HCT116 (cell line): ENCODE measurements around the gene FOXM1. TPM values are rescaled to one million over a fixed set of nuclear protein-coding genes. Genes with fewer than 3 reads are reported as not detected.

Experiments
- ATAC-seq: fragments of 200-7000 bp; cut with Tn5 transposase; 2 replicates; pipeline ENCODE4 v1.9.1; 2020; ENCODE audit warnings: mild to moderate bottlenecking, moderate library complexity
- BruUV-seq: library from RNA; stranded (reverse); fragments of 400-500 nt; replicated peaks from 2 replicates; lab custom pipeline; 2021; lab: Mats Ljungman, UMichigan
- CTCF ChIA-PET: fragments of 300-600 bp; sonication (Branson Sonifier 250); formaldehyde crosslinking; loops from one replicate; lab custom pipeline; 2021; ENCODE audit warnings: antibody characterized with exemption; lab: Charles Lee
- POLR2A ChIA-PET: fragments of 300-600, 350-600 bp; sonication (Branson Sonifier 250); formaldehyde crosslinking; loops from one replicate; lab custom pipeline; 2021; ENCODE audit warnings: antibody characterized with exemption; lab: Charles Lee
- RAD21 ChIA-PET, 2 experiments: fragments of 300-600 bp; sonication (Branson Sonifier 250); formaldehyde crosslinking; loops; one replicate each; lab custom pipeline; 2023; ENCODE audit warnings: low total read pairs in 2 of 2; ENCODE audit not compliant: uncharacterized antibody in 2 of 2, unreplicated experiment in 2 of 2, low non-redundant PET in 1 of 2; lab: Charles Lee
- DNase-seq: peaks from one replicate; pipeline ENCODE4 v3.0.0-alpha.2; 2010; ENCODE audit warnings: low read depth, low spot score
- H2AFZ ChIP-seq: fragments of 200-600 bp; shearing (Covaris generic), sonication (generic); 2 replicates; pipeline ENCODE4 v1.6.1; 2017; ENCODE audit warnings: low read depth, mixed run types, mixed read lengths, antibody characterized with exemption, low read length; ENCODE audit not compliant: poor library complexity, severe bottlenecking
- H3K27ac ChIP-seq: 2 replicates; pipeline ENCODE4 v1.5.1; 2012; ENCODE audit warnings: low read depth, low read length
- H3K27me3 ChIP-seq: fragments of 200-600 bp; sonication (generic); 2 replicates; pipeline ENCODE4 v1.6.1; 2016; ENCODE audit warnings: mixed run types, low read length, mixed read lengths; ENCODE audit not compliant: insufficient read depth
- H3K36me3 ChIP-seq, 2 experiments: fragments of 200-500 bp in 1 of 2; fragments of 200-600 bp in 1 of 2; sonication (Bioruptor generic) in 1 of 2; sonication (generic) in 1 of 2; 2 replicates each; pipeline versions ENCODE4 v1.5.1 to v1.6.1; 2014 to 2016; ENCODE audit warnings: low read length in 2 of 2, inconsistent platforms in 1 of 2, mixed read lengths in 1 of 2, mixed run types in 1 of 2; ENCODE audit not compliant: insufficient read depth in 2 of 2, control insufficient read depth in 1 of 2
- H3K4me1 ChIP-seq, 2 experiments: fragments of 200-600 bp in 1 of 2; sonication (generic) in 1 of 2; 2 replicates each; pipeline versions ENCODE4 v1.5.1 to v1.6.1; 2012 to 2017; ENCODE audit warnings: low read length in 2 of 2, inconsistent platforms in 1 of 2, mild to moderate bottlenecking in 1 of 2, mixed read lengths in 1 of 2, mixed run types in 1 of 2, moderate library complexity in 1 of 2; ENCODE audit not compliant: insufficient read depth in 2 of 2, control insufficient read depth in 1 of 2
- H3K4me2 ChIP-seq: fragments of 200-600 bp; sonication (generic); 2 replicates; pipeline ENCODE4 v1.6.1; 2017; ENCODE audit warnings: mixed run types, low read length, mixed read lengths
- H3K4me3 ChIP-seq, 2 experiments: fragments of 200-600 bp in 1 of 2; sonication (generic) in 1 of 2; replicated peaks in 1 of 2; 2 replicates each; pipeline ENCODE4 v1.5.1; 2011 to 2016; ENCODE audit warnings: low read length in 2 of 2, control low read depth in 1 of 2, low read depth in 1 of 2, mild to moderate bottlenecking in 1 of 2, mixed read lengths in 1 of 2, mixed run types in 1 of 2
- H3K79me2 ChIP-seq: fragments of 200-600 bp; sonication (generic); 2 replicates; pipeline ENCODE4 v1.6.1; 2017; ENCODE audit warnings: mild to moderate bottlenecking, mixed run types, low read length, moderate library complexity, mixed read lengths; ENCODE audit not compliant: insufficient read depth
- H3K9ac ChIP-seq: fragments of 200-600 bp; sonication (generic); 2 replicates; pipeline ENCODE4 v1.6.1; 2016; ENCODE audit warnings: low read length, mixed read lengths
- H3K9me2 ChIP-seq: fragments of 200-600 bp; sonication (generic), shearing (Covaris generic); 2 replicates; pipeline ENCODE4 v1.6.1; 2017; ENCODE audit warnings: mixed run types, mild to moderate bottlenecking, moderate library complexity; ENCODE audit not compliant: insufficient read depth
- H3K9me3 ChIP-seq, 2 experiments: fragments of 200-500 bp in 1 of 2; fragments of 200-600 bp in 1 of 2; sonication (Bioruptor generic) in 1 of 2; sonication (generic) in 1 of 2; 2 replicates each; pipeline ENCODE4 v1.6.1; 2014 to 2017; ENCODE audit warnings: low read length in 2 of 2, mixed read lengths in 2 of 2, inconsistent platforms in 1 of 2, low read depth in 1 of 2, mild to moderate bottlenecking in 1 of 2, mixed run types in 1 of 2, moderate library complexity in 1 of 2; ENCODE audit not compliant: control insufficient read depth in 1 of 2, insufficient read depth in 1 of 2
- H4K20me1 ChIP-seq: fragments of 200-600 bp; sonication (generic), shearing (Covaris generic); 2 replicates; pipeline ENCODE4 v1.6.1; 2017; ENCODE audit warnings: mixed run types, mild to moderate bottlenecking, moderate library complexity; ENCODE audit not compliant: insufficient read depth
- CBX3 ChIP-seq: IDR thresholded peaks from 2 replicates; pipeline ENCODE4 v1.6.1; 2012; ENCODE audit warnings: low read depth
- CEBPB ChIP-seq: IDR thresholded peaks from 2 replicates; pipeline ENCODE4 v1.6.1; 2012; ENCODE audit warnings: low read depth
- EGR1 ChIP-seq: IDR thresholded peaks from 2 replicates; pipeline ENCODE4 v1.6.1; 2012; ENCODE audit warnings: low read depth
- ELF1 ChIP-seq: IDR thresholded peaks from 2 replicates; pipeline ENCODE4 v1.6.1; 2012; ENCODE audit warnings: low read depth, borderline replicate concordance
- EZH2phosphoT487 ChIP-seq: fragments of 200-600 bp; IDR thresholded peaks from 2 replicates; pipeline ENCODE4 v1.6.1; 2018; ENCODE audit warnings: antibody characterized with exemption, borderline replicate concordance
- FOSL1 ChIP-seq: IDR thresholded peaks from 2 replicates; pipeline ENCODE4 v1.6.1; 2012; ENCODE audit warnings: low read depth
- JUND ChIP-seq: IDR thresholded peaks from 2 replicates; pipeline ENCODE4 v1.6.1; 2012
- SP1 ChIP-seq: IDR thresholded peaks from 2 replicates; pipeline ENCODE4 v1.6.1; 2012; ENCODE audit warnings: low read depth
- ZNF274 ChIP-seq: fragments of 200-500 bp; sonication (Bioruptor generic); IDR thresholded peaks from 2 replicates; pipeline ENCODE4 v1.6.1; 2014; ENCODE audit warnings: mild to moderate bottlenecking, low read depth, low read length, inconsistent platforms
- intact Hi-C: fragments of 100-400 bp; cut with micrococcal nuclease; formaldehyde crosslinking; loops from 2 replicates; pipeline ENCODE4 v1.10.0; 2022
- total RNA-seq: library from RNA; stranded (reverse); gene quantifications from one replicate; pipeline ENCODE4 v1.2.1, GENCODE V29; 2021; ENCODE audit not compliant: unreplicated experiment
- TF ChIP-seq, protein P1 (sequence below): IDR thresholded peaks from 2 replicates; pipeline ENCODE4 v1.6.1; 2012
- TF ChIP-seq, protein P2 (sequence below): IDR thresholded peaks from 2 replicates; pipeline ENCODE4 v1.6.1; 2011; ENCODE audit warnings: mild to moderate bottlenecking, low read length, moderate library complexity; ENCODE audit not compliant: insufficient replicate concordance; ENCODE audit errors: extremely low read depth
- TF ChIP-seq, protein P3 (sequence below), 3 experiments: fragments of 200-600 bp in 1 of 3; sonication (generic) in 1 of 3; IDR thresholded peaks in 2 of 3; conservative IDR thresholded peaks in 1 of 3; 2 replicates each; pipeline ENCODE4 v1.5.1; 2012 to 2017; ENCODE audit warnings: low read depth in 2 of 3, low read length in 2 of 3, antibody characterized with exemption in 1 of 3, borderline replicate concordance in 1 of 3, control low read depth in 1 of 3, mild to moderate bottlenecking in 1 of 3, mixed read lengths in 1 of 3, mixed run types in 1 of 3, moderate library complexity in 1 of 3; ENCODE audit not compliant: insufficient read depth in 1 of 3

FOXM1 gene
- total RNA-seq, 1 experiment from 2014 or later: 85.1 TPM

DNA sequence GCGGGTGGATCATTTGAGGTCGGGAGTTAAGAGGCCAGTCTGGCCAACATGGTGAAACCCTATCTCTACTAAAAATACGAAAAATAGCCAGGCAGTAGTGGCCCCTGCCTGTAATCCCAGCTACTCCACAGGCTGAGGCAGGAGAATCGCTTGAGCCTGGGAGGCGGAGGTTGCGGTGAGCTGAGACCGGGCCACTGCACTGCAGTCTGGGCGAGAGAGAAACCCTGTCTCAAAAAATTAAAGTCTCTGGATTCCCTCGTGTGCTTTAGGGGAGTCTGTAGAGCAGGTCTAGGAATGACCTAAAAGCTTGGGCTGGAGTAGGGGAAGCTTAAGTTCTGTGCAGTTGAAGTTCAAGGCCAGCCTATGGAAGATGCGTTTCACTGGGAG lies 13.0 kb upstream of the FOXM1 start:
- Histone ChIP-seq H2AFZ (no peak overlapping the region), H3K36me3 (peaks cover 10 to 11% of the 10 kb centered on the region in 2 experiments; a peak in 2 of 4 replicates), H3K4me1 (peaks cover 20 to 30% of the 10 kb centered on the region in 2 experiments), H3K4me3 (peak overlapping the region; percentile 90 to 95), H3K4me2 (peak overlapping the region; percentile 95), H3K9ac (peak overlapping the region; percentile 89), H3K9me2 (no peaks in the 10 kb centered on the region), H3K79me2 (peaks cover 28% of the 10 kb centered on the region), H3K9me3 (no peaks in the 10 kb centered on the region), H4K20me1 (no peaks in the 10 kb centered on the region), H3K27me3 (no peaks in the 10 kb centered on the region), H3K27ac (peak overlapping the region; percentile 58)
- ATAC-seq: no peak
- BruUV-seq: TSS peak; percentile 94
- POLR2A ChIA-PET: no interaction called here
- TF ChIP-seq CBX3 (no peak), SP1 (no peak), EGR1 (no peak), JUND (no peak), ELF1 (no peak), CEBPB (no peak), FOSL1 (no peak), EZH2phosphoT487 (no peak), ZNF274 (no peak)
- TF ChIP-seq, protein P1, sequence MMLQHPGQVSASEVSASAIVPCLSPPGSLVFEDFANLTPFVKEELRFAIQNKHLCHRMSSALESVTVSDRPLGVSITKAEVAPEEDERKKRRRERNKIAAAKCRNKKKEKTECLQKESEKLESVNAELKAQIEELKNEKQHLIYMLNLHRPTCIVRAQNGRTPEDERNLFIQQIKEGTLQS: no peak
- TF ChIP-seq, protein P2, sequence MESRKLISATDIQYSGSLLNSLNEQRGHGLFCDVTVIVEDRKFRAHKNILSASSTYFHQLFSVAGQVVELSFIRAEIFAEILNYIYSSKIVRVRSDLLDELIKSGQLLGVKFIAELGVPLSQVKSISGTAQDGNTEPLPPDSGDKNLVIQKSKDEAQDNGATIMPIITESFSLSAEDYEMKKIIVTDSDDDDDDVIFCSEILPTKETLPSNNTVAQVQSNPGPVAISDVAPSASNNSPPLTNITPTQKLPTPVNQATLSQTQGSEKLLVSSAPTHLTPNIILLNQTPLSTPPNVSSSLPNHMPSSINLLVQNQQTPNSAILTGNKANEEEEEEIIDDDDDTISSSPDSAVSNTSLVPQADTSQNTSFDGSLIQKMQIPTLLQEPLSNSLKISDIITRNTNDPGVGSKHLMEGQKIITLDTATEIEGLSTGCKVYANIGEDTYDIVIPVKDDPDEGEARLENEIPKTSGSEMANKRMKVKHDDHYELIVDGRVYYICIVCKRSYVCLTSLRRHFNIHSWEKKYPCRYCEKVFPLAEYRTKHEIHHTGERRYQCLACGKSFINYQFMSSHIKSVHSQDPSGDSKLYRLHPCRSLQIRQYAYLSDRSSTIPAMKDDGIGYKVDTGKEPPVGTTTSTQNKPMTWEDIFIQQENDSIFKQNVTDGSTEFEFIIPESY: no peak
- TF ChIP-seq, protein P3, sequence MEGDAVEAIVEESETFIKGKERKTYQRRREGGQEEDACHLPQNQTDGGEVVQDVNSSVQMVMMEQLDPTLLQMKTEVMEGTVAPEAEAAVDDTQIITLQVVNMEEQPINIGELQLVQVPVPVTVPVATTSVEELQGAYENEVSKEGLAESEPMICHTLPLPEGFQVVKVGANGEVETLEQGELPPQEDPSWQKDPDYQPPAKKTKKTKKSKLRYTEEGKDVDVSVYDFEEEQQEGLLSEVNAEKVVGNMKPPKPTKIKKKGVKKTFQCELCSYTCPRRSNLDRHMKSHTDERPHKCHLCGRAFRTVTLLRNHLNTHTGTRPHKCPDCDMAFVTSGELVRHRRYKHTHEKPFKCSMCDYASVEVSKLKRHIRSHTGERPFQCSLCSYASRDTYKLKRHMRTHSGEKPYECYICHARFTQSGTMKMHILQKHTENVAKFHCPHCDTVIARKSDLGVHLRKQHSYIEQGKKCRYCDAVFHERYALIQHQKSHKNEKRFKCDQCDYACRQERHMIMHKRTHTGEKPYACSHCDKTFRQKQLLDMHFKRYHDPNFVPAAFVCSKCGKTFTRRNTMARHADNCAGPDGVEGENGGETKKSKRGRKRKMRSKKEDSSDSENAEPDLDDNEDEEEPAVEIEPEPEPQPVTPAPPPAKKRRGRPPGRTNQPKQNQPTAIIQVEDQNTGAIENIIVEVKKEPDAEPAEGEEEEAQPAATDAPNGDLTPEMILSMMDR (IDR thresholded peaks at IDR 0.05 in 2 of 3, conservative IDR thresholded peaks at IDR 0.05 in 1 of 3; ENCODE audit: borderline replicate concordance in 1 of 3, insufficient read depth in 1 of 3, low read depth in 2 of 3, low read length in 2 of 3): no peak
- RAD21 ChIA-PET: no interaction called here
- intact Hi-C loops: no loop called here
- DNase-seq: no peak
- CTCF ChIA-PET: interaction anchor here (1.0 to 1.4 kb wide), 4 partner anchors 13 to 150 kb away, joined by 3 to 5 read pairs (median 3); partner anchors contain the start of genes FOXM1 and RHNO1
